C4-2B (cell line): ENCODE results near the gene EEF2K.

ENCODE experiments used
- ZFX ChIP-seq: fragments of 450-650 bp; IDR thresholded peaks from 2 replicates; pipeline ENCODE4 v1.6.1; 2017
- TF ChIP-seq, protein P1 (sequence below): fragments of 450-650 bp; conservative IDR thresholded peaks from 2 replicates; pipeline ENCODE4 v1.5.1; 2017; ENCODE audit warnings: mild to moderate bottlenecking

DNA sequence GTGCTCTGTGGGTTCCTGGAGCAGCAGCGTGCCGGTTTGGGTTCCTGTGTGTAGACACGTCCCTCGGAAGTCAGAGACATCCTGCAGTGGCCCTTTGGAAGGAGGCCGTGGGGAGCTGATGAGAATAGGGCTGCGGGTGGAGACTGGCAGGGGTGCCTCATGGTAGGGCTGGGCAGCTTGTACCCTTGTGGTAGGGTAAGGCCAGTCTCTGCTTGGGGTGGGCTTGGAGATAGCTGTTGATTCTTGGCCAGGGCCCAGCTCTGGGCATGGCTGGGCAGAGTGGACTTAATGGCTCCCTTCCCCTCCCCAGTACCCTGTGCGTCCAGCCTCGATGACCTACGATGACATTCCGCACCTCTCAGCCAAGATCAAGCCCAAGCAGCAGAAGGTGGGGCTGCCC lies 101.8 kb downstream of the EEF2K start:
- TF ChIP-seq, protein P1, sequence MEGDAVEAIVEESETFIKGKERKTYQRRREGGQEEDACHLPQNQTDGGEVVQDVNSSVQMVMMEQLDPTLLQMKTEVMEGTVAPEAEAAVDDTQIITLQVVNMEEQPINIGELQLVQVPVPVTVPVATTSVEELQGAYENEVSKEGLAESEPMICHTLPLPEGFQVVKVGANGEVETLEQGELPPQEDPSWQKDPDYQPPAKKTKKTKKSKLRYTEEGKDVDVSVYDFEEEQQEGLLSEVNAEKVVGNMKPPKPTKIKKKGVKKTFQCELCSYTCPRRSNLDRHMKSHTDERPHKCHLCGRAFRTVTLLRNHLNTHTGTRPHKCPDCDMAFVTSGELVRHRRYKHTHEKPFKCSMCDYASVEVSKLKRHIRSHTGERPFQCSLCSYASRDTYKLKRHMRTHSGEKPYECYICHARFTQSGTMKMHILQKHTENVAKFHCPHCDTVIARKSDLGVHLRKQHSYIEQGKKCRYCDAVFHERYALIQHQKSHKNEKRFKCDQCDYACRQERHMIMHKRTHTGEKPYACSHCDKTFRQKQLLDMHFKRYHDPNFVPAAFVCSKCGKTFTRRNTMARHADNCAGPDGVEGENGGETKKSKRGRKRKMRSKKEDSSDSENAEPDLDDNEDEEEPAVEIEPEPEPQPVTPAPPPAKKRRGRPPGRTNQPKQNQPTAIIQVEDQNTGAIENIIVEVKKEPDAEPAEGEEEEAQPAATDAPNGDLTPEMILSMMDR = no peak
- TF ChIP-seq ZFX = no peak
